HEK293 (cell line): Measurements from ENCODE around the gene ABTB2.

Experiments used
- CTCF ChIA-PET: fragments of 350-600 bp; formaldehyde crosslinking; extraction: SDS; loops from one replicate; lab custom pipeline; 2021; ENCODE audit warnings: antibody characterized with exemption; lab: Yijun Ruan, JAX
- POLR2A ChIA-PET: fragments of 300-600 bp; formaldehyde crosslinking; extraction: SDS; loops from one replicate; lab custom pipeline; 2020; ENCODE audit warnings: antibody characterized with exemption, inconsistent platforms; lab: Yijun Ruan, JAX
- H3K27ac ChIP-seq: fragments of 200-500 bp; sonication (Bioruptor generic); 2 replicates; pipeline ENCODE4 v1.5.1; 2014; ENCODE audit warnings: low read depth, low read length, control low read depth, inconsistent platforms; ENCODE audit errors: extremely low read depth
- H3K36me3 ChIP-seq, 2 experiments: fragments of 200-500 bp in 1 of 2; sonication (Bioruptor generic) in 1 of 2; 1 replicate in 1 of 2; 2 replicates in 1 of 2; pipeline ENCODE4 v1.5.1; 2014 to 2017; ENCODE audit warnings: inconsistent platforms in 2 of 2, low read length in 2 of 2; ENCODE audit not compliant: control insufficient read depth in 2 of 2, insufficient read depth in 1 of 2
- H3K4me1 ChIP-seq: fragments of 200-500 bp; sonication (Bioruptor generic); 2 replicates; pipeline ENCODE4 v1.5.1; 2014; ENCODE audit warnings: mild to moderate bottlenecking, low read length, inconsistent platforms; ENCODE audit not compliant: control insufficient read depth, insufficient read depth
- H3K4me3 ChIP-seq: 2 replicates; pipeline ENCODE4 v1.5.1; 2011; ENCODE audit warnings: low read depth, mild to moderate bottlenecking, control low read depth, low read length, moderate library complexity
- H3K9me3 ChIP-seq: fragments of 200-500 bp; sonication (Bioruptor generic); 2 replicates; pipeline ENCODE4 v1.5.1; 2014; ENCODE audit warnings: low read depth, low read length, inconsistent platforms; ENCODE audit not compliant: control insufficient read depth, insufficient read depth
- EGR2 ChIP-seq: fragments of 450-650 bp; formaldehyde crosslinking; IDR thresholded peaks from 2 replicates; pipeline ENCODE4 v1.5.1; 2016; ENCODE audit warnings: low read depth, missing biosample characterization, missing genetic modification characterization
- GLI2 ChIP-seq: fragments of 450-650 bp; formaldehyde crosslinking; IDR thresholded peaks from 2 replicates; pipeline ENCODE4; 2017; ENCODE audit warnings: missing biosample characterization, missing genetic modification characterization, low read depth, borderline replicate concordance
- GLIS1 ChIP-seq: fragments of 450-650 bp; formaldehyde crosslinking; IDR thresholded peaks from 2 replicates; pipeline ENCODE4 v1.5.1; 2016; ENCODE audit warnings: missing biosample characterization, missing genetic modification characterization
- MZF1 ChIP-seq: fragments of 450-650 bp; formaldehyde crosslinking; IDR thresholded peaks from 2 replicates; pipeline ENCODE4 v1.5.1; 2017; ENCODE audit warnings: missing biosample characterization, missing genetic modification characterization, borderline replicate concordance
- PRDM10 ChIP-seq: fragments of 450-650 bp; formaldehyde crosslinking; IDR thresholded peaks from 2 replicates; pipeline ENCODE4 v1.5.1; 2016; ENCODE audit warnings: missing biosample characterization, missing genetic modification characterization
- ZBTB1 ChIP-seq: fragments of 450-650 bp; formaldehyde crosslinking; IDR thresholded peaks from 2 replicates; pipeline ENCODE4 v1.5.1; 2016; ENCODE audit warnings: missing biosample characterization, missing genetic modification characterization
- ZBTB17 ChIP-seq: fragments of 450-650 bp; formaldehyde crosslinking; IDR thresholded peaks from 2 replicates; pipeline ENCODE4 v1.5.1; 2016; ENCODE audit warnings: missing biosample characterization, missing genetic modification characterization
- ZNF112 ChIP-seq: fragments of 450-650 bp; formaldehyde crosslinking; IDR thresholded peaks from 2 replicates; pipeline ENCODE4 v1.5.0; 2017; ENCODE audit warnings: missing biosample characterization, missing genetic modification characterization
- ZNF707 ChIP-seq: fragments of 450-650 bp; formaldehyde crosslinking; IDR thresholded peaks from 2 replicates; pipeline ENCODE4 v1.5.1; 2016; ENCODE audit warnings: missing biosample characterization, missing genetic modification characterization
- ZNF792 ChIP-seq: fragments of 450-650 bp; formaldehyde crosslinking; IDR thresholded peaks from 2 replicates; pipeline ENCODE4 v1.5.1; 2016; ENCODE audit warnings: missing biosample characterization, missing genetic modification characterization
- ZSCAN16 ChIP-seq: fragments of 450-650 bp; formaldehyde crosslinking; IDR thresholded peaks from 2 replicates; pipeline ENCODE4 v1.5.1; 2016; ENCODE audit warnings: missing biosample characterization, missing genetic modification characterization
- TF ChIP-seq, protein P1 (sequence below): fragments of 450-650 bp; formaldehyde crosslinking; conservative IDR thresholded peaks from 2 replicates; pipeline ENCODE4 v1.5.1; 2016; ENCODE audit warnings: low read depth, missing biosample characterization, missing genetic modification characterization
- TF ChIP-seq, protein P2 (sequence below): fragments of 450-650 bp; formaldehyde crosslinking; IDR thresholded peaks from 2 replicates; pipeline ENCODE4 v1.5.1; 2016; ENCODE audit warnings: missing biosample characterization, missing genetic modification characterization

ABTB2 gene

GRCh38 chr11:34300926-34301295, 56.9 kb downstream of the ABTB2 start:
- H3K9me3 ChIP-seq, result no peaks in the 10 kb centered on the region
- TF ChIP-seq MZF1 (no peak), ZBTB1 (tag by site-specific recombination) (no peak), GLI2 (no peak), EGR2 (tag by site-specific recombination) (0 out of 2 replicates have a peak, but pooled peaks have one; percentile 10)
- TF ChIP-seq, protein P1, sequence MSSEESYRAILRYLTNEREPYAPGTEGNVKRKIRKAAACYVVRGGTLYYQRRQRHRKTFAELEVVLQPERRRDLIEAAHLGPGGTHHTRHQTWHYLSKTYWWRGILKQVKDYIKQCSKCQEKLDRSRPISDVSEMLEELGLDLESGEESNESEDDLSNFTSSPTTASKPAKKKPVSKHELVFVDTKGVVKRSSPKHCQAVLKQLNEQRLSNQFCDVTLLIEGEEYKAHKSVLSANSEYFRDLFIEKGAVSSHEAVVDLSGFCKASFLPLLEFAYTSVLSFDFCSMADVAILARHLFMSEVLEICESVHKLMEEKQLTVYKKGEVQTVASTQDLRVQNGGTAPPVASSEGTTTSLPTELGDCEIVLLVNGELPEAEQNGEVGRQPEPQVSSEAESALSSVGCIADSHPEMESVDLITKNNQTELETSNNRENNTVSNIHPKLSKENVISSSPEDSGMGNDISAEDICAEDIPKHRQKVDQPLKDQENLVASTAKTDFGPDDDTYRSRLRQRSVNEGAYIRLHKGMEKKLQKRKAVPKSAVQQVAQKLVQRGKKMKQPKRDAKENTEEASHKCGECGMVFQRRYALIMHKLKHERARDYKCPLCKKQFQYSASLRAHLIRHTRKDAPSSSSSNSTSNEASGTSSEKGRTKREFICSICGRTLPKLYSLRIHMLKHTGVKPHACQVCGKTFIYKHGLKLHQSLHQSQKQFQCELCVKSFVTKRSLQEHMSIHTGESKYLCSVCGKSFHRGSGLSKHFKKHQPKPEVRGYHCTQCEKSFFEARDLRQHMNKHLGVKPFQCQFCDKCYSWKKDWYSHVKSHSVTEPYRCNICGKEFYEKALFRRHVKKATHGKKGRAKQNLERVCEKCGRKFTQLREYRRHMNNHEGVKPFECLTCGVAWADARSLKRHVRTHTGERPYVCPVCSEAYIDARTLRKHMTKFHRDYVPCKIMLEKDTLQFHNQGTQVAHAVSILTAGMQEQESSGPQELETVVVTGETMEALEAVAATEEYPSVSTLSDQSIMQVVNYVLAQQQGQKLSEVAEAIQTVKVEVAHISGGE (tag by site-specific recombination), result no peak
- ChIA-PET POLR2A (no interaction called here), CTCF (interaction anchor here (0.7 to 1.5 kb wide), 2 partner anchors 10 to 13 kb away, joined by 3 read pairs; no protein-coding TSS in a partner anchor)
- no peak overlapping the region for H3K4me3 ChIP-seq
- H3K27ac ChIP-seq, result no peak overlapping the region
- no peaks in the 10 kb centered on the region for H3K36me3 ChIP-seq
- H3K4me1 ChIP-seq, result peaks cover 16% of the 10 kb centered on the region

GRCh38 chr11:34300026-34300925, 57.5 kb downstream of the ABTB2 start:
- H3K4me3 ChIP-seq, result no peak overlapping the region
- H3K27ac ChIP-seq, result no peak overlapping the region; the same call in 1 of the 2 replicates
- TF ChIP-seq ZNF792 (no peak), PRDM10 (tag by site-specific recombination) (peak; percentile 17; the same call in 1 of the 2 replicates)
- TF ChIP-seq, protein P2, sequence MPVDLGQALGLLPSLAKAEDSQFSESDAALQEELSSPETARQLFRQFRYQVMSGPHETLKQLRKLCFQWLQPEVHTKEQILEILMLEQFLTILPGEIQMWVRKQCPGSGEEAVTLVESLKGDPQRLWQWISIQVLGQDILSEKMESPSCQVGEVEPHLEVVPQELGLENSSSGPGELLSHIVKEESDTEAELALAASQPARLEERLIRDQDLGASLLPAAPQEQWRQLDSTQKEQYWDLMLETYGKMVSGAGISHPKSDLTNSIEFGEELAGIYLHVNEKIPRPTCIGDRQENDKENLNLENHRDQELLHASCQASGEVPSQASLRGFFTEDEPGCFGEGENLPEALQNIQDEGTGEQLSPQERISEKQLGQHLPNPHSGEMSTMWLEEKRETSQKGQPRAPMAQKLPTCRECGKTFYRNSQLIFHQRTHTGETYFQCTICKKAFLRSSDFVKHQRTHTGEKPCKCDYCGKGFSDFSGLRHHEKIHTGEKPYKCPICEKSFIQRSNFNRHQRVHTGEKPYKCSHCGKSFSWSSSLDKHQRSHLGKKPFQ (tag by site-specific recombination), result peak; percentile 44; the same call in 1 of the 2 replicates
- TF ChIP-seq, all 188 proteins: peak for 2
- H3K36me3 ChIP-seq, result no peaks in the 10 kb centered on the region
- no peaks in the 10 kb centered on the region for H3K9me3 ChIP-seq
- CTCF ChIA-PET, result interaction anchor here (0.5 to 1.5 kb wide), 4 partner anchors 9 to 326 kb away, joined by 3 read pairs; no protein-coding TSS in a partner anchor
- POLR2A ChIA-PET, result no interaction called here
- peaks cover 16% of the 10 kb centered on the region for H3K4me1 ChIP-seq

DNA sequence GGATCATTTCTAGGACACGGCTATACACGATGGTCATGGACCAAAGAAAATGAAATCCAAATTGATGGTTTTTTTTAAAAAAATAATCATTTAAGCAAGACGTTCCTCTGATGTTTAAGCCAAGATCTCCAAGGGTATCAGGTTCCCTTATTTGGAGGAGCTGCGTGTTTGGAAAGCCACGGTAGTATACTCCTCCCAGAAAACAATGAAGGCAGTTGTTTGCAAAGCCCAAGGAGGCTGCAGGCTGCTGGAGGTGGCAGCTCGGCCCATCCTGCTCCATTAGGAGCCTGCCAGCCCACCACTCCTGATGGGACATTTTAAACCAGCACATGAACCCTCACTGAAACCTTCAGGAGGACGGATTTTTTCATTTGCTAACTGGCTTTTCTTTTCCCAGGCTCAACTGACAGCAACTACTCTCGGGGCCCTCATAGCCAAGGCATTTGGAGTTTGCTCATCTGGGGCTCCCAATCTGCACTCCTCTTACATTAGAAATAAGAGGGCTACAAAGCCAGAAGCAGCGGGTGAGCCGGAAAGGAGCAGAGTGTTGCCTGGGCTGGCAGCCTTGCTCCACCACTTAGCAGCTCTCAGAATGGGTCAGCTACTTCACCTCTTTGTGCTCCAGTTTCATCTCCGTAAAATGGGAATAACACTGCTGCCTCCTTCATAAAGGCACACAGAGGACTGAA, 58.4 kb downstream of the ABTB2 start:
- ChIA-PET POLR2A (interaction anchor here (0.5 to 1.5 kb wide), 2 partner anchors 59 to 177 kb away, joined by 4 read pairs; partner anchors contain the start of gene ABTB2), CTCF (interaction anchor here (0.5 to 1.0 kb wide), 3 partner anchors 106 to 1887 kb away, joined by 3 read pairs; no protein-coding TSS in a partner anchor)
- Histone ChIP-seq H3K36me3 (no peaks in the 10 kb centered on the region), H3K9me3 (no peaks in the 10 kb centered on the region), H3K4me1 (peaks cover 16% of the 10 kb centered on the region), H3K4me3 (no peak overlapping the region)
- TF ChIP-seq ZBTB17 (tag by site-specific recombination), result 0 out of 2 replicates have a peak, but pooled peaks have one; percentile 53
- peak; percentile 80 for TF ChIP-seq ZSCAN16 (tag by site-specific recombination)
- no peak for TF ChIP-seq ZNF707
- no peak for TF ChIP-seq ZNF112 (tag by site-specific recombination)
- TF ChIP-seq GLIS1, result 0 out of 2 replicates have a peak, but pooled peaks have one; percentile 7
- TF ChIP-seq, all 188 proteins: peak for 3
- no peak overlapping the region; the same call in 1 of the 2 replicates for H3K27ac ChIP-seq
